ENCODE measurements around the gene PEX10.
"Not testable (repeated sequence)": the region's sequence is repeated elsewhere in the genome, so short reads cannot be mapped to it uniquely, and the experiment has no call there.

The PEX10 gene

GRCh38 chr1:2412395-2412772, at the start of gene PEX10:
TSS of gene PEX10 (minus strand) at chr1:2412564. CDS start at chr1:2412502, 62 bp downstream.
- DNase-seq: peak; percentile 81

- DNase-seq: no peak
Measured at GRCh38 chr1:2460996-2461751, 48.8 kb upstream of the PEX10 start.

DNA sequence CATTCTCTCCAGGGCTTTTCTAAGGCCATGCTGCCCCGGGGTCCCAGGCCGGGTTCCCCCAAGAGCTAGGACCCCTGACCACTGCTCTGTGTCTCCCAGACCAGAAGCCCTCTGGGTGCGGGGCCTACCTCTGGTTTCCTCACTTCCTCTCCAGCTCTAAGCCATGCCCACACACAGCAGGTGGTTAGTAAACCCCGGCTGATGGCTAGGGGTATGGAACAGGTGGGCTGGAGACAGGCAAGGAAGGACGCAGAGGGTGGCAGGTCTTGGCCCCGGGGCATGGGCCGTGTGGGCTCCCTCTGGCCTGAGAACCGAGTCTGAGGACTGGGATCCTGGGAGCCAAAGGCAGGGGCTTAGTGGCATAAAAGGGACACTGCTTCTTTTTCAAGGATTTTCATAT, 47.8 kb upstream of the PEX10 start:
- DNase-seq: no peak

DNA sequence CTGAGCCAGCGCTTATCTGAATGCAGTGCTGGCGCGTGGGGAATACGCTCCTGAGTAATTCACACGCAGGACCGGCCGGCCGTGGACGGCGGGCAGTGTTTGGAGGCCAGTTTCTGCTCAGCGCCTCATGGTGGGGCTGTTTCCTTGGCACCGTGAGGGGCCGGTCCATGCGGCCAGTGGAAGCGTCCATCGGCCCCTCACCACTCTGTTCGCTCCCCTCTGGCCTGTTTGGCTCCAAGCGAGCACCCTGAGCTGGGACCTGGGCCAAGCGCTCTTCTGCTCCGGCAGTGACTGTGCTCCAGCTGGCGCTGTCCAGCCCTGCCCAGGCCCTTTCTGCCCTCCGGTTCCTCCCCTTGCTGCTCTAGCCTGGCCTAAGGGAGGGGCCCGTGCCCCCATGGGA, 47.4 kb upstream of the PEX10 start:
- DNase-seq: no peak

DNA sequence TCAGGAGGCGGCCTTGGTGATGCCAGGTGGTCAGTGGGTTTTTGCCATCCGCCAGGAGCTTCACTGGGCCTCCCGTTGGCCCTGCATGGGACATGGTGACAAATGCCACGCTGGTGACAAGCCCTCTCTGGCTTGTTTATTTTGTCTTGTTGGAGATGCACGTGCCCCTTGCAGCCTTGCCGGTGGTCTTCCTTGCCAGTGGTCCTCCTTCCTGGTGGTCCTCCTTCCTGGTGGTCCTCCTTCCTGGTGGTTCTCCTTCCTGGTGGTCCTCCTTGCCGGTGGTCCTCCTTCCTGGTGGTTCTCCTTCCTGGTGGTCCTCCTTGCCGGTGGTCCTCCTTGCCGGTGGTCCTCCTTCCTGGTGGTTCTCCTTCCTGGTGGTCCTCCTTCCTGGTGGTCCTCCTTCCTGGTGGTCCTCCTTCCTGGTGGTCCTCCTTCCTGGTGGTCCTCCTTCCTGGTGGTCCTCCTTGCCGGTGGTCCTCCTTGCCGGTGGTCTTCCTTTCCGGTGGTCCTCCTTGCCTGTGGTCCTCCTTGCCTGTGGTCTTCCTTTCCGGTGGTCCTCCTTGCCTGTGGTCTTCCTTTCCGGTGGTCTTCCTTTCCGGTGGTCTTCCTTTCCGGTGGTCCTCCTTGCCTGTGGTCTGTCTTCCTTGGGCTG, 46.9 kb upstream of the PEX10 start:
- not testable (repeated sequence) for DNase-seq

DNA sequence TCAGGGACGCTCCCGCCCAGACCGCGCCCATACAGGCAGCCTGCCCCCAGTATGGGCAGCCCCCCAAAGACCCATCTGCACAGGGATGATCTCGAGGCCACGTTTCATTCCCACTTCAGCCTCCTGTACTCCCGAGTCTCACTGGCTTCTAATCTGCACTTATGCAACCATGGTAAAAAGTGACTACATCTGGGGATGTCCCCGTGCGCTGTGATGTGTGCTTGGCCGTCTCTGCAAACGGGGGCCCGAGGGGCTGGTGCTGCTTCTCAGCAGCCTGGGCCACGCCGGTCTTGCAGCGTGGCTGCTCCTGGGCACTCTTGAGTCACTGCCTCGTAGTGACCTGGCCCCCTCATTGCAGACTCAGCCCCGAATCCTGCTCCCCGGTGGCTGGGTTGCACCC, 46.3 kb upstream of the PEX10 start:
- no peak for DNase-seq

GRCh38 chr1:2457444-2457843, 45.1 kb upstream of the PEX10 start:
- DNase-seq: no peak

DNA sequence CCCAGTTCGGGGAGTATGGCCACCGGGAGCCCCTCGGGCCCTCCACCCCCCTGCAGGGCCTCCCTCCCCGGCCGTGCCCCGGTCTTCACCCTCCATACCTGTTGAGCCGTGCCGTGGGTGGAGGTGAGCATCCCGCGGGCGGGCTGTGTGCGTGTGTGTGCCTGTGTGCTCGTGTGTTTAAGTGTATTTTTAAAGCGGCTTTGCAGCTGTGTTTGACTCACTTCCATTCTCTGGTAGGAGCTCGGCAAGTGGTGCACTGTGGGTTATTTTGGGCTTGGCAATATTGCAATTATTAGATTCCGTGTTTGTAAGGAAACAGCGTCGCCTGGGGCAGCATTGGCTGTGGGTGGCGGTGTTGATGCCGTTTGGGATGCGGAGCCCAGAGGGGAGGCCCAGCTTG, 43.4 kb upstream of the PEX10 start:
- no peak for DNase-seq

- DNase-seq: no peak
Measured at GRCh38 chr1:2454227-2454626, 41.9 kb upstream of the PEX10 start.

DNA sequence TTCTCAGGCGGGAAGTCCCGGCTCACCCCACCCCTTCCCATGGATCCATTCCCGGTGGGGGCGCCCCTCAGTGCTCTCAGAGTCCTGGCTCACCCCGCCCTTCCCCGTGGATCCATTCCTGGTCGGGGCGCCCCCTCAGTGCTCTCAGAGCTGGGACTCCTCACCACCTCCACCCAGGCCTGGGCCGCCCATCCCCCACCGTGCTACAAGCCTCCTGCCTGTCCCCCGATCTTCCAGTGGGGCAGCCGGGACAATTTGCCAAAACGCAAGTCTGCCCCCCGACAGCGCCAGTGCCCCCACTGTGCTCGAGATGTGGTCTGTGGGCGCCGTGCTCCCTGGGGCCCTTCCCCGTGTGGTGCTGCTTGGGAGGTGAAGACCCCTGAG, 40.6 kb upstream of the PEX10 start:
- no peak for DNase-seq

DNA sequence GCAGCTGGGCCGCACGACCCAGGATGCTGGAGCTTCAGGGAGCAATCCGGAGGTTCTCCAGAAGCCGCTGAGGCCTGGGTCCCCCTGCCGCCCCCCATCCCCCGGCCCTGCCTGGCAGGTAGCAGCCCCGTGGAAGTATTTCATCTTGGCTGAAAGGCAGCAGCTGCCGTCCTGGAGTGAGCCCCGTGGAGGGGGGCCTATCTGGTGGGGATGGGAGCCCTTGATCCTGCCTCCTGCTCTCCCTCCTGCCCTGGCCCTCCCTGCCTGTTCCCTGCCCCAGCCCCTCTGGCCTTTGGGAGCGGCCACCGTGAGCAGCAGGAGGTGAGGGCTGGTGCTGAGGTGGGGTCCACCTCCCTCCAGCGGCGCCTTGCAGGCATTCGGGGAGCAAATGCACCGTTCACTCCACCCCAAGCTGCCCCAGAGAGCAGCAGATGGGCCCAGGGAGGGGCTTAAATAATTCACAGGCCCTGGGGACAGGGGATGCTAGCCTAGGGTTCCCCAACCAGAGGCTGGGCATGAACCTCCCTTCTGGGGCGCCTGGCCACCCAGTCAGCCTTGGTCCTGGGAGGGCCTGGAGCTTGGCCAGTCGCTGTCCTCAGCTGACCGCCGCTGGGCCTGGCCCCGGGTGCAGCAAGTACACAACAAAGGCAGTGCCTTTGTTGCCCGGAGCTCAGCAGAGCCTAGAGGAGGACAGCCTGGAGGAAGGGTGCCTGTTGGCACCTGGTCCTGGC, 40.0 kb upstream of the PEX10 start:
- DNase-seq: peak; percentile 74

- no peak for DNase-seq
Measured at GRCh38 chr1:2451741-2452140, 39.4 kb upstream of the PEX10 start.

- no peak for DNase-seq
Measured at GRCh38 chr1:2449636-2450454, 37.5 kb upstream of the PEX10 start.

GRCh38 chr1:2448098-2448445, 35.7 kb upstream of the PEX10 start:
- no peak for DNase-seq

- DNase-seq: no peak
Measured at GRCh38 chr1:2447276-2448097, 35.1 kb upstream of the PEX10 start.

DNA sequence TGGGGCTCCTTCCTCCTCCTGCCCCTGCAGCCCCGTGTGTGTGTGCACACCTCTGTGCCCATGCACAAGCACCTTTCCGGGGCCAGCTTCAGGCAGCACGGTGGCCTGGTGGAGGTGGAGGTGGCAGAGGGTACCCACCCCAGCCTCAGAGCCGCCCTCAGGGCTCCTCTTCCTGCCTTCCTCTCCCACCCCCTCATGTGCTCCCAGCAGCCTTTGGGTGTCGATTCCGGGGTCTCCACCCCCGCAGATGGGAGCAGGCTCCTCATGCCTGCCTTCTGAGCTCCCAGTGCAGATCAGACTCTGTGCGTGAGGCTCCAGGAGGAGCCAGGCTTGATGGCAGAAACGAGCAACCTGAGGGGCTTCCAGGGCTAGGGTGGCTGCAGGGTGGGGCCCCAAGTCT, 34.5 kb upstream of the PEX10 start:
- DNase-seq: no peak

DNA sequence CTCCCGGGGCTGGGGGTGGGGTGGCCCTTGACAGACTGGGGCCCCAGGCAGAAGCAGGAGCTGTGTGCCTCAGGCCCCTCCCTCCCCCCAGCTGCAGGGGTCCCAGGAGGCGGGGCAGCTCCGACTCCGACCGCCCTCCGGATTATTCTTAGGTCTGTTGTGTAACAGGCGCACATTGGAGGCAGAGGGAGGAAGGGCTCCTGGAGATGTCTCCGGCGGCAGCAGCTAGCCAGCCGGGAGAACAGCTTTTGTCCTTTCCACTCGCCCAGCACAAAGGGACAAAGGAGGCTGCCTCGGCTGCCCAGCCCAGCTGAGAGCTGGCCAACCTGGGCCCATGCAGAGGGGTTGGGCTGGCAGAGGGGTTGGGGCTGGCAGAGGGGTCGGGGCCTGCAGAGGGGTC, 34.0 kb upstream of the PEX10 start:
- DNase-seq: no peak

- DNase-seq: no peak
Measured at GRCh38 chr1:2445823-2446215, 33.5 kb upstream of the PEX10 start.

DNA sequence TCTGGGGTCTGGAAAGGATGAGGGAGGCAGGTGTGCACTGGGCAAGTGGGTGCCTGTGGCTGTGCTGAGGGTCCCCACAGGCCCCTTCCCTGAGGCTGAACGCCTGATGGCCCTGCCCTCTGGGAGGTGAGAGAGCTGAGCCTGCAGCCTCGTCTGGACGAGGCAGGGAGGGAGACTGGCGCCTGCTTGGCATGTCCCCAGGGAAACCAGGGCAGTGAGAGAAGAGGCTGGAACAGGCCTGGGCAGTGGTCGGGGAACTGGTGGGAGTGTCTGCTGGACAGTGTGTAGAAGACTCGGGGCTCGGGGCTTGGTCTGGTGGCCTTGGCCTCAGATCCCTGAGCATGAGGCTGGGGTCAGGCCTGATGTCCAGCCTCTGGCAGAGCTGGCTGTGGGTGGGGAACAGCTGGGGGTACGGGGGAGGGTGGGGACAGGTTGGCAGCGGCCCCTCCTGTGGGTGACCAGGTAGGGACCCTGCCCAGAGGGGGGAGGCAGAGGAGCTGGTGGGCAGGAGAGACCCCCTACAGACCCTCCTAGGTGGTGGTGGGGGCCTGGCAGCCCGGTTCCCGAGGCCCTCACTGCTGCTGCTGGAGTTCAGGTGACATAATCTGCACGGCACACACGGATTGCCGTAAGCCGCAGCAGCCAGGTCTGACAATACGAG, 32.9 kb upstream of the PEX10 start:
- no peak for DNase-seq

DNA sequence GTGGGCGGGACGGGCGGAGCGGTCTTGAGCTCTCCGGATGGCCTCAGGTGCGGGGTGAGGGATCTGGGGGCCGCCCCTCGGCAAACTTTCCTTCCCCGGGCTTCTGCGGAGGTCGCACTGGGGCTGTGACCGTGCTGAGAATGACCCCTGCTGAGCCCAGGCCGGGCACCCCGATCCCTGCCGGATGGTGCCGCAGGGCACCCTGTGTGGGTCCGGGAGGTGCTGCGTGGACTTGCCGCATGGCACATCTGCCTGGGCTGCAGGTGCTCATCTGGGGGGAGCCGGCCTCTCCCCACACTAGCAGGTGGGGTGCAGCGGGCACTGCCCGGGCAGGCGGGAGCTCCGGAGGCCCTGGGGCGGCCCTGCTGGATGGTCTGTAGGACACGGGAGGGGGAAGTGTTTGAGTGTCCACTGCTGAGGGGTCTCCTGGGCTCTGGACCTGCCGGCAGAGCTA, 31.8 kb upstream of the PEX10 start:
- no peak for DNase-seq

- DNase-seq: no peak
Measured at GRCh38 chr1:2443277-2444137, 31.1 kb upstream of the PEX10 start.

Data from NCI-H1694 treated with DMSO at 0.1 percent for 48 hours (cell line).